Stimulated activated CD4-positive, alpha-beta T cell treated with anti-CD3 and anti-CD28 coated beads, Interleukin-2, amount 100 ng/mL, for 24 hours (primary cell): ENCODE measurements around the gene THOC2.
"Not testable (repeated sequence)": the region's sequence is repeated elsewhere in the genome, so short reads cannot be mapped to it uniquely, and the experiment has no call there.

ENCODE experiments used
- DNase-seq, 2 donors: peaks; one replicate each; pipeline ENCODE4 v3.0.0-alpha.2; 2020

The THOC2 gene

GRCh38 chrX:123663720-123664119 lies 69.1 kb downstream of the THOC2 start:
- DNase-seq, result not testable (repeated sequence)

- DNase-seq, result not testable (repeated sequence)
Measured at GRCh38 chrX:123656507-123656906, 76.3 kb downstream of the THOC2 start.

GRCh38 chrX:123648811-123649181 lies 84.1 kb downstream of the THOC2 start:
- DNase-seq, result not testable (repeated sequence)

GRCh38 chrX:123648028-123648810 lies 84.6 kb downstream of the THOC2 start:
- peak in 1 of 2 donors; percentile 1 for DNase-seq

- no peak for DNase-seq
Measured at GRCh38 chrX:123647244-123647643, 85.6 kb downstream of the THOC2 start.

GRCh38 chrX:123629502-123629901 lies 103.3 kb downstream of the THOC2 start:
- no peak for DNase-seq

GRCh38 chrX:123626962-123627361 lies 105.9 kb downstream of the THOC2 start:
- no peak for DNase-seq

- no peak for DNase-seq
Measured at GRCh38 chrX:123625952-123626351, 106.9 kb downstream of the THOC2 start.

- no peak for DNase-seq
Measured at GRCh38 chrX:123625477-123625876, 107.4 kb downstream of the THOC2 start.

GRCh38 chrX:123617007-123617406 lies 115.8 kb downstream of the THOC2 start:
- no peak for DNase-seq

GRCh38 chrX:123610915-123611314 lies 121.9 kb downstream of the THOC2 start:
- DNase-seq, result no peak

- no peak for DNase-seq
Measured at GRCh38 chrX:123607806-123608205, 125.0 kb downstream of the THOC2 start.

GRCh38 chrX:123607270-123607669 lies 125.6 kb downstream of the THOC2 start:
- no peak for DNase-seq

GRCh38 chrX:123603491-123603890 lies 129.4 kb downstream of the THOC2 start:
- no peak for DNase-seq

- no peak for DNase-seq
Measured at GRCh38 chrX:123601437-123601836, 131.4 kb downstream of the THOC2 start.

GRCh38 chrX:123600181-123600580 lies 132.7 kb downstream of the THOC2 start:
- DNase-seq, result no peak

GRCh38 chrX:123590842-123591486 lies 141.9 kb downstream of the THOC2 start:
- no peak for DNase-seq

GRCh38 chrX:123588723-123589122 lies 144.1 kb downstream of the THOC2 start:
- no peak for DNase-seq

GRCh38 chrX:123581586-123581985 lies 151.3 kb downstream of the THOC2 start:
- no peak for DNase-seq

- DNase-seq, result no peak
Measured at GRCh38 chrX:123580792-123581191, 152.1 kb downstream of the THOC2 start.

- not testable (repeated sequence) for DNase-seq
Measured at GRCh38 chrX:123574027-123574426, 158.8 kb downstream of the THOC2 start.

- DNase-seq, result no peak
Measured at GRCh38 chrX:123570011-123570590, 162.8 kb downstream of the THOC2 start.

- DNase-seq, result no peak
Measured at GRCh38 chrX:123563167-123563566, 169.7 kb downstream of the THOC2 start.
